ENCODE results near the gene CNTNAP5. TPM values are rescaled to one million over a fixed set of nuclear protein-coding genes. Genes with fewer than 3 reads are reported as not detected.
A peak's percentile ranks its signal among the peaks of the same experiment; 100 is the strongest.

Gene CNTNAP5
- total and polyA plus RNA-seq, 4 donors, result not detected

GRCh38 chr2:124424074-124424473, 399.0 kb downstream of the CNTNAP5 start:
- Histone ChIP-seq H3K27me3 (ENCODE audit: control insufficient read depth in 4 of 4, insufficient read depth in 4 of 4, low read length in 3 of 4) (no peaks in the 10 kb centered on the region), H3K9ac (ENCODE audit: low read depth in 1 of 2, low read length in 2 of 2) (no peak overlapping the region), H3K4me1 (ENCODE audit: control insufficient read depth in 4 of 4, insufficient read depth in 4 of 4, low read length in 3 of 4) (peaks cover 0 to 4% (median 0%) of the 10 kb centered on the region in 4 donors), H3K36me3 (ENCODE audit: control insufficient read depth in 4 of 4, insufficient read depth in 3 of 4, low read depth in 1 of 4, low read length in 3 of 4) (no peaks in the 10 kb centered on the region), H3K27ac (ENCODE audit: low read depth in 1 of 2, low read length in 2 of 2) (no peak overlapping the region), H3K4me3 (ENCODE audit: low read depth in 1 of 3, low read length in 3 of 3) (no peak overlapping the region), H3K9me3 (ENCODE audit: control insufficient read depth in 4 of 4, low read length in 3 of 4) (no peaks in the 10 kb centered on the region)
- WGBS, result 83% methylated on average over 1 of the region's 1 CpG
- no peak for TF ChIP-seq GABPA (IDR thresholded peaks at IDR 0.05 in 1 of 2, conservative IDR thresholded peaks at IDR 0.05 in 1 of 2)
- TF ChIP-seq HNF4A (conservative IDR thresholded peaks at IDR 0.05), result no peak
- no peak for TF ChIP-seq FOXA1 (IDR thresholded peaks at IDR 0.05)
- TF ChIP-seq EGR1 (IDR thresholded peaks at IDR 0.05; ENCODE audit: low read depth in 2 of 2), result no peak
- DNase-seq (ENCODE audit: low spot score), result no peak

GRCh38 chr2:124426122-124426521, 401.0 kb downstream of the CNTNAP5 start:
- H3K9me3 ChIP-seq (ENCODE audit: control insufficient read depth in 4 of 4, low read length in 3 of 4), result no peaks in the 10 kb centered on the region
- no peak overlapping the region for H3K27ac ChIP-seq (ENCODE audit: low read depth in 1 of 2, low read length in 2 of 2)
- no peak for DNase-seq (ENCODE audit: low spot score)
- H3K4me3 ChIP-seq (ENCODE audit: low read depth in 1 of 3, low read length in 3 of 3), result no peak overlapping the region
- H3K4me1 ChIP-seq (ENCODE audit: control insufficient read depth in 4 of 4, insufficient read depth in 4 of 4, low read length in 3 of 4), result peaks cover 0 to 4% (median 0%) of the 10 kb centered on the region in 4 donors
- H3K9ac ChIP-seq (ENCODE audit: low read depth in 1 of 2, low read length in 2 of 2), result no peak overlapping the region
- H3K36me3 ChIP-seq (ENCODE audit: control insufficient read depth in 4 of 4, insufficient read depth in 3 of 4, low read depth in 1 of 4, low read length in 3 of 4), result no peaks in the 10 kb centered on the region
- H3K27me3 ChIP-seq (ENCODE audit: control insufficient read depth in 4 of 4, insufficient read depth in 4 of 4, low read length in 3 of 4), result no peaks in the 10 kb centered on the region
- no peak for TF ChIP-seq SP1 (IDR thresholded peaks at IDR 0.05)
- TF ChIP-seq RXRA (IDR thresholded peaks at IDR 0.05), result peak in 1 of 2 donors; percentile 14
- WGBS, result 68% methylated on average over 2 of the region's 2 CpGs

GRCh38 chr2:124426625-124427024, 401.5 kb downstream of the CNTNAP5 start:
- Histone ChIP-seq H3K4me1 (ENCODE audit: control insufficient read depth in 4 of 4, insufficient read depth in 4 of 4, low read length in 3 of 4) (peaks cover 0 to 4% (median 0%) of the 10 kb centered on the region in 4 donors), H3K27ac (ENCODE audit: low read depth in 1 of 2, low read length in 2 of 2) (no peak overlapping the region), H3K9me3 (ENCODE audit: control insufficient read depth in 4 of 4, low read length in 3 of 4) (no peaks in the 10 kb centered on the region), H3K4me3 (ENCODE audit: low read depth in 1 of 3, low read length in 3 of 3) (no peak overlapping the region), H3K27me3 (ENCODE audit: control insufficient read depth in 4 of 4, insufficient read depth in 4 of 4, low read length in 3 of 4) (no peaks in the 10 kb centered on the region), H3K9ac (ENCODE audit: low read depth in 1 of 2, low read length in 2 of 2) (no peak overlapping the region), H3K36me3 (ENCODE audit: control insufficient read depth in 4 of 4, insufficient read depth in 3 of 4, low read depth in 1 of 4, low read length in 3 of 4) (no peaks in the 10 kb centered on the region)
- WGBS, result 61% methylated on average over 2 of the region's 2 CpGs
- no peak for DNase-seq (ENCODE audit: low spot score)
- no peak for TF ChIP-seq HNF4A (conservative IDR thresholded peaks at IDR 0.05)
- TF ChIP-seq RXRA (IDR thresholded peaks at IDR 0.05), result no peak
- no peak for TF ChIP-seq JUND (IDR thresholded peaks at IDR 0.05)
- TF ChIP-seq TAF1 (conservative IDR thresholded peaks at IDR 0.05), result no peak
- TF ChIP-seq ATF3 (IDR thresholded peaks at IDR 0.05), result no peak
- no peak for TF ChIP-seq RAD21 (IDR thresholded peaks at IDR 0.05)
- no peak for TF ChIP-seq EGR1 (IDR thresholded peaks at IDR 0.05; ENCODE audit: low read depth in 2 of 2)
- no peak for TF ChIP-seq MAX (IDR thresholded peaks at IDR 0.05)
- no peak for TF ChIP-seq GABPA (IDR thresholded peaks at IDR 0.05 in 1 of 2, conservative IDR thresholded peaks at IDR 0.05 in 1 of 2)
- no peak for TF ChIP-seq ZBTB33 (IDR thresholded peaks at IDR 0.05)
- no peak for TF ChIP-seq NR2F2 (IDR thresholded peaks at IDR 0.05)
- TF ChIP-seq CTCF (IDR thresholded peaks at IDR 0.05; ENCODE audit: low read depth, low read length, missing input control), result no peak
- TF ChIP-seq SP1 (IDR thresholded peaks at IDR 0.05), result no peak
- no peak for TF ChIP-seq YY1 (IDR thresholded peaks at IDR 0.05)
